G401 (cell line): ENCODE results near the gene OR2AE1. TPM values are rescaled to one million over a fixed set of nuclear protein-coding genes. Genes with fewer than 3 reads are reported as not detected.
"Not testable (repeated sequence)": the region's sequence is repeated elsewhere in the genome, so short reads cannot be mapped to it uniquely, and the experiment has no call there.

Source experiments
- DNase-seq: peaks from one replicate; pipeline ENCODE4 v3.0.0-alpha.2; 2015; ENCODE audit warnings: low spot score
- in situ Hi-C: cut with HindIII; loops from 2 replicates; pipeline ENCODE4 v1.10.0; 2016; ENCODE audit warnings: low sequenced_read_pairs, mixed read lengths
- total RNA-seq: library from RNA; depleted of rRNA; stranded (reverse); fragments of >200 nt; shearing (Covaris generic); gene quantifications from 2 replicates; pipeline ENCODE4 v1.2.3, GENCODE V29; 2014

OR2AE1 gene
- total RNA-seq, 1 experiment from 2014 or later = not detected

DNA sequence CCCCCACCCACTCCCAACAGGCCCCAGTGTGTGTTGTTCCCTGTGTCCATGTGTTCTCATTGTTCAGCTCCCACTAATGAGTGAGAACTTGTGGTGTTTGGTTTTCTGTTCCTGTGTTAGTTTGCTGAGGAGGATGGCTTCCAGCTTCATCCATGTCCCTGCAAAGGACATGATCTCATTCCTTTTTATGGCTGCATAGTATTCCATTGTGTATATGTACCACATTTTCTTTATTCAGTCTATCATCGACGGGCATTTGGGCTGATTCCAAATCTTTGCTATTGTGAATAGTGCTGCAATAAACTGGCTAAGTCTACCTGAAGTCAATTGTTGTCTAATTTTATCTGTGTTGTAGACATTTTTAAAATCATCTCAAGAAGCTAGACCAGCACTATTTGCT lies 9.4 kb downstream of the OR2AE1 start:
- DNase-seq, in situ Hi-C loops: not testable (repeated sequence)

DNA sequence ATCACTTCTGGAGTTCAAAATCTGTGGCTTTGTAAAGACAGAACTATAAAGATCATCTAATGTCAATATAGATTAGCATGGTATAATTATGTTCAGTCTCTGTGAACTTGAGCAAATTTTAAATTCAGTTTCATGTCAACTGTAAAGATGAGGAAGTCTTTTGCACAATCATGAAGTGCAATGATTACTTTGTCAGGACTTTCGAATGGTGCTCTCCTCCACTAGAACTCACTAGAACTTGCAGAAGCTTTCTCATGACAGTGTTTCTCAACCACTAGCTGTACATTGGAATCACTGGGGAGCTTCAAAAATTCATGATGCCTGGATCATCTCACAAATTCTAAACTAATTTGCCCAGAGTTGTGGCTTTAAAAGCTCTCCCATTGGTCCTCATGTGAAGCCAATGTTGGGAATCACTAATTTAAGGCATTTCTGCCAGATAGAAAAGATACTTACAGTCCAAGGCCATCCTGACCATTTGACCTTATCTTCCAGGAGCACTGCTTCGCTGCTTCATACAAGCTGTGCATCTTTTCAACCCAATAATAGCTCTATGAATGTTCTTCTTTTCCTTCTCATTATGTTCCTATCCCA lies 12.9 kb downstream of the OR2AE1 start:
- in situ Hi-C loops = no loop called here
- no peak for DNase-seq

DNA sequence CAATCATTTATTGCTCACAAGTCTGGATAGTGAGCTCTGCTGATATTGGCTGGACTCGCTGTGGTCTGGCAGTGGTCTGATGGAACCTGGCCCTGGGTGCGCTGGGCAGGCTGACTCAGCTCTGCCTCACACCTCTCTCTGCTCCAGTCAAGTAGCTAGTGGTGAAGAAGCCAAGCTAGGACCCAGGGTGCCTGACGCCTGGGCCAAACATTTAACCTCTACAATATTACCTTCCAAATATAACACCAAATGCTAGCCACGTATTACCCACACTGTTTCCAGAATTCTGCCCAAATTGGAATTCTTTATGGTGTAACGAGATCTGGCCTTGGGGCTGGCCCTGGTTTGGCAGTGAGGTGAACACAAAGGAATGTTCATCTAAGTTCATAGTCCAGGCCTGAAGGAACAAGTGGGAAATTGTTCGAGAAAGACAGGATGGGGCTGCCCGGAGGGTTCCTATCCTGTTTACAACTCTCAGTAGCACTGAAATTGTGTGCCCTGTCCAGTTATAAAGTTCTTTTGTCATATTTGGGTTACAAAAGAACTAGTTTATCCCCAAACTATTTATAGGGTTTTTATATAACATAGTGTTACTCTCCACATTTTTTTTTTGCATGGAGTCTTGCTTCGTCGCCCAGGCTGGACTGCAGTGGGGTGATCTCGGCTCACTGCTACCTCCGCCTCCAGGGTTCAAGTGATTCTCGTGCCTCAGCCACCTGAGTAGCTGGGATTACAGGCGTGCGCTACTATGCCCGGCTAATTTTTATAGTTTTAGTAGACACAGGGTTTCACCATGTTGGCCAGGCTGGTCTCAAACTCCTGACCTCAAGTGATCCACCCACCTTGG lies 16.3 kb downstream of the OR2AE1 start:
- in situ Hi-C loops = no loop called here
- no peak for DNase-seq

DNA sequence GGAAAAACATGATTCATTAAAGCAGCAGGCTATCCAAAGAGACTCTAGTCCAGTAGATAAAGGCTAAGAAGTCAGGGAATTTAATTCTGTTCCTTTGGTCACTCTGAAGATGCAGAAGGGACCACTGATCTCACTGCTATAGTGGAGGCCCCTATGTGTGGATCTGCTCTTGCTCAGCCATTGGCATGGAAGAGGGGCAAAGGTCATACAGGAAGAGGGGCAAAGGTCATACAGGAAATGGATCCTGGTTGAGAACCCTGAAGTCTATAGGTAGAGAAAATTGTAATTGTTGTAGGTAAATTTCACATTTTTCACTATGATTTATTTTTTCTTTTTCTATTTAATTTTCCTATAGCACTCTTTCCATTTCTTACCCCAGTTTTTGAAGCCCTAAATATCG lies 21.6 kb downstream of the OR2AE1 start:
- no peak for DNase-seq
- in situ Hi-C loops = no loop called here

DNA sequence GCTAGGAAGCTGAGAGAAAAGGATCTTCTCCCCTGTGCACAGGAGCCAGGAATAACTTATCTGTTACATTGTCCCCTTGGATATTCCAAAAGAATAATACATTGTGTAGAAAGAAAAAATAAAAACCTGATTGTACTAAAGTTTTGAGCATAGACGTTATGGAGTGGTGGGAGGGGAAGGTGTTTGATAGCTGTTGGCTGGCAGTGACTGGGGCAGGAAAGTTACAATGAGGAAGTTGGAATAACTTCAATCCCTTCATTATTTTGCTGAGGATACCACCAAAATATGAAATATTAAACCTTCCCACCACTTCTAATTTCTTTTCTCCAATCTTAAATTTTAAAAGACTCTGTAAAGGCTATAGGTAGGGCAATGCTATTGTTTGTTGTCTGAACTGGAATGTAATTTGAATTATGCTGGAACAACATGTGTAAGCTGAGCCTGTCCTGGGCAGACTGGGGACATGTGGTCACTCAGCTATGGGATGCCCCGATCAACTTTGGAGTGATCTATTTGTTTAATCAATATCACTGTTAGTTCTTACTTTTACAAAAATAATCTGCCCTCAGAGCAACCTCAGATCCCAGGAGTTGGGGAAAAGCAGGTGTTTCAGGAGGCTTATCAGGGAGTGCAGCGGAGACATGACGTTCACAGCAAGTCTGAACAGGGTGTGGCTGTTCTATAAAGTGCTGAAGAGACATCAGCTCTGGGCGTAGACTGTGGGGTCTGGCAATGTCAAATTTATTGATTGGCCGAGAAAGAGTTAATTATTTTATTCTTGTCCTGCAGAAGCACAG lies 28.2 kb downstream of the OR2AE1 start:
- in situ Hi-C loops = no loop called here
- DNase-seq = no peak

DNA sequence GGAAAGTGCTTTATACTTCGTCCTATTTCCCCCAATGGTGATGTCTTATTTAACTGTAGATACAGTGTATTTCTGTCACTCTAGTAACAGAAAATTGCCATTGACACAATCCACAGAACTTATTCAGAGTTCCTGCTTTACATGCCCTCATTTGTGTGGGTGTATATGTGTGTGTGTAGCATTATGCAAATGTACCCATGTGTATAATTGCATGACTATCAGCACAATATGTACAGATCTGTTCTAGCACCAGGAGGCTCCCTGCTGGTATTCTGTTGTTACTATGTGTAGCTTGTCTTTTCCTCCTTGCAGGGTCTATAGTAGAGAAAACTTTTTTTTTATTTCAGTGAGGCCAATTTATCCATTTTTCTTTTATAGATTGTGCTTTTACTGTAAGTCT lies 32.5 kb downstream of the OR2AE1 start:
- in situ Hi-C loops = no loop called here
- no peak for DNase-seq

DNA sequence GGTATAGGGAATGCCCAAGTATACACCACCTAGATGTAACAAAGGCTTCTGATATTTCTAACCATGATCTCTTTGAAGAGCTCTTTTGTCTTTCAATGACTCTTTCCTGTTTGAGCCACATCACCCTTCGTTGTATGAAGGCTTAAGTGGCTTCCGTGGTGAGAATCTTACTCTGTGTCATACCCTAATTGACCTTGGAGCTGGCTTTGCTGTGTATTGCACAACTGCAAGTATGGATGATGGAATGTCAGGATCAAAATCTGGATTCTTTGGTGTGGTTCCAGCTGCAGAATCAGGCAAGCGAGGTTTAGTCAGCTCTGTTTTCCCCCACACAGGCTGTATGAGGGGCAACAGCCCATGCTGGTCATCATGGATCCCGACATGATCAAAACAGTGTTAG lies 33.0 kb downstream of the OR2AE1 start:
- in situ Hi-C loops = no loop called here
- DNase-seq = no peak

DNA sequence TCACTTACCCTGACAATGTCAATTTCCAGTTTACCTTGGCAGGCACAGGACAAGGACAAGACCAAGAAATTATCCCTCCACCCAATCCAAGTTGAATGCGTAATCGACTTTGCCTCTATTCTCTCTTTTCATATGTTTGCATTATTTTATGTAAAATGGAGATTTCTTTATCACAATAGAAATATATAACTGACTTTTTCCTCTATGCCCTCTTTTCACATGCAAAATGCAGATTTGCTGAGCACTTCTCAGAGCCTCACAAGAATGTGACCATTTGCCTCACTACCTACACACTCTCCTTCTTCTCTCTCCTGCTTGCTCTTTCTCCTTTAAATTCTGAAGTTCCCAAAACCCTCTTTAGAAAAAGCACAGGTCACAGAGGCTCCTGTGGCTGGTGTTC lies 33.9 kb downstream of the OR2AE1 start:
- in situ Hi-C loops = no loop called here
- no peak for DNase-seq

DNA sequence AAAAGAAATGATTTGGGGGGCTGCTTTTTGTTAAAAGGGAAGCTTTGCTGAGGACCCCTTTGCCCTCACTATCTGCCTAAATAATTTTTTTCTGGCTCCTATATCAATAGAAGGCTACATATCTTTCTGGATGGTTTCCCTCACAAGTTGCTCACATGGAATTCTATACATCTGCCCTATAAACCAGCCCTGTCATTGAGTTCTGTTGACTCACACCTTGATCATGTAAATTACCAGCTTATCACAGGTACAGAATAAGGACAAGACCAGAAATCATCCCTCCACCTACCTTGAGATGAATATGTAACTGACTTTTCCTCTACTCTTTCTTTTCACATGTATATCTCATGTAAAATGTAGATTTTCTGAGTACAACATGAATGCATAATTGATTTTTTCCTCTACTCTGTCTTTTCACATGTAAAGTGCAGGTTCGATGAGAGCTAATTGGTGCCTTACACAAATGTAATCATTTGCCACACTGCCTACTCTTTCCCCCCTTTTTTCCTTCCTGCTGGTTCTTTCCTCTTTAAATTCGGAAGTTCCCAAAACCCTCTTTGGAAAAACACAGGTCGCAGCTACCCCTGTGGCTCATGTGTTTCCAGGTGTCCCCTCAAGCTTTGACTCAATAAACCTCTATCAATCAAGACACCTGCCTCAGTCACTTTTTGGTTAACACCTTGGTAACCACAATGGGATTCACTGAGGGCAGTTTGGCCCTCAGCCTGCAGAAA lies 36.5 kb downstream of the OR2AE1 start:
- in situ Hi-C loops = no loop called here
- DNase-seq = no peak

DNA sequence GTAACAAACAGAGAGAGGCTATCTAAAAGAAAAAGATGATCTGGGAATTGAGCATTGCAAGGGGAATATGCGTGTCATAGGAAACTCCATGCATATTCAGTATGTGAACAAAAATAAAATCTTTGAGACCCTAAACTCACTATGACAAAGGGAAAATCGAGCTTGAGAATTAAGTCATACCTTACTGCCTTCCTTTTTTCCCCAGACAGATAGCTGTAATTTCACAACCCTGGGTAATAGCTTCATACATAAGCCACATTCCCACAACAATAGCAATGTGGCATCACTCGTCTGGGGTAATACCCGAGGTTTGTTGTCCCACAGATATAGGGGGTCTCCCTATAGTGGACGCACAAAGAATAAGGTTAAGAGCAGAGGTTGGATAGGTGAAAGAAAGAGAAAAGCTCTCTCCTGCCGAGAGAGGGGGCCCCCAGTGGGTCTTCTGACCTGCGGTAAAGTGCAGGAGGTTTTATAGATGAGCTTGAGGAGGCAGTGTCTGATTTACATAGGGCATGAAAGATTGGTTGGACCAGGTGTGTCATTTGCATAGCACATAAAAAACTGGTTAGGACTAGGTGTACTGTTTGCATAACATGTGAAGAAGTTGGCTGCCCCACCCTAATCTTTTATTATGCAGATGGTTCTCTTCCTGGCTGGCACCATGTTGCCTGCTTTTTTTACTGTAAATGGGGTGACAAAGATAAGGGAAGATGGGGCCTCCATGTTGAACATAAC lies 37.4 kb downstream of the OR2AE1 start:
- in situ Hi-C loops = no loop called here
- no peak for DNase-seq

DNA sequence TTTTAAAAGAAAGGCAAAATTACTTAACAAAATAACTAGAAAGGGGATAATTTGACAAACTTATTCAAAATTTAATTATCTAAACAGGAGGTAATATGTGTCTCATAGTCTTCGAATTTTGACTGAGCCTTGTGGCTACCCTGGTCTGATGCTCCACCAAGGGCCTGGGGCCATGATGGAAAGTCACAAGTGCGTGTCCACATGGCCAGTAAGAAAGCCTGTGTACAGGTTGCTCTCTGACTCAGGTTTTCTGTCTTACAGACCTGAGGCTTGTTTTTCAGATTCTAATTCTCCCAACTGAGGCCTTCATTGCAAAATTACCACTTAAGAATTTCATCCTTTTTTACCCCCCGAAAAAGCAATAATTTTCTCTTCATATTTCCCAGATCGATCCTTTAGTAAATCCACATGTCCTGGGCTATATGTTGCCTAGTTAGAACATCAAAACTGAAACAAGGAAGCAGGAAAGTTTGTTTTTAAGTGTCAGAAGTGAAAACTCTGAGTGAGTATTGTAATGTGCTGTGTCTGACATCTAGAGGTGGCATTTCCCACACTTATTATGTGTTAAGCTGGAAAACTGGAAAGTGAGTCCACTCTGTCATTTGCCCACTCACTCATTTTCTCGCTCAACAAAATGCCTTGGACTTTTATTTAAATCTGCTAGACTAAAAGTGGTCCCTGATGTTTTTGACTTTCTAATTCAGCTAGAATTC lies 39.0 kb downstream of the OR2AE1 start:
- DNase-seq = no peak
- in situ Hi-C loops = no loop called here

DNA sequence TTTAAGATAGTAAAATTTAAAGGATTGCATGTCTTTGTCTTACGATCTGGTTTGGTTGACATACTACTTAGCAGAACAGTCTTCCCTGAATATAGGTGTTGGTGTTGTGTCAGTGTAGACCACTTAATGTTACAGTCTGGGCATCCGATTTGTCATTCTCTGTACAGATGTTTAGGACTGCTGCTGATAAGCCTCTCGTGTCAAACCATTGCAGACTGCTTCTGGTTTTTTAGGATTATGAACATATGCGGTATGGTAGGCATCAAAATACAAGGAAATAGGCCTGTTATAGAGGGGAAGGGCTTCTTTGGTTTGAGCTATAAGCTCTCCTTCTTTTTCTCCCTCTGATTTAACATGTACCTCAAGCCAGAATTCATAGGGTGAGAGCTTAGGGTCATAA lies 41.6 kb downstream of the OR2AE1 start:
- in situ Hi-C loops = no loop called here
- DNase-seq = no peak

DNA sequence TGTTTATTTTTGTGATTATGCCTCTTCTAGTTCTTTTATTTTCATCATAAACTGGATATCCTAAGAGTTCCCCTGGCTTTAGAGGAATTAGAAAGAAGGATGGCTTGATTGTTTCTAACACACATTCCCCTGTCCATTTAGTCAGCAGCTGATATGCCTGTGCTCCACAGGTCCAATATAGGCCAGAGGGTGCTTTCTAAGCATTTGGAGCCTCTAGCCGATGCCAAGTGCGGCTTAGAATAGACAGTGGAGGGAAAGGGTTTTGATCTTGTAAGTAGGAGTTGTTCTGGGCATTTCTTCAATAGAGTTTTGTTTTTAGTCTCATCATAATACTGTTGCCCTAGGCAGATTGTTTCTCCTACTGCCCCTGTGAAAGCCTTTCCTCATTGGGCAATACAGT lies 42.5 kb downstream of the OR2AE1 start:
- in situ Hi-C loops = no loop called here
- DNase-seq = no peak

DNA sequence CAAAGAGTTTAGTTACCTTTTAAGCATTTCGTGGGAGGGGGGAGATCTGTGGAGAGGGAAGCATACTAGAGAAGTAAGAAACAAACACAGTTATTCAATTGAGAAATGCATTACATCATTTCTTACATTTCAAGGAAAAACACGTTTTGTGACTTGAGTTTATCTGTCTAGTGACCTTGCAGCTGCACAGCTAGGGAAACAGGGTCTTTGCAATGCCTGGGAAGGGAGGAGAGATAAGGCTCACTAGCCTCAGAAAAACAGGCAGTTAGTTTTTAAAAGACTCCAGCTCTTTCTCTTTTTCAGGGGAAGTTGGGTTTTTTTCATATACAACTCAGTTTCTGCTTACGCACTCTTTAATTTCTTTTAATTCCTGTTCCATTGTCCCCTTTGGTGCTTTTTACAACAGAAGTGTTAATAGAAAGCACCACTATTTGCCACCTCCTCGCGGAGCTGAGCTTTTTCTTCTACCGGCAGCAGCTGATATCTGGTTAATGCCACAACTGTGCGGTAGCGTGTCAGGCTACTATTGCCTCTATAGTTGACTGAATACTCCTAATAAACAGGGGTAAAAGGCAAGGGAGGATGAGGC lies 43.5 kb downstream of the OR2AE1 start:
- DNase-seq = no peak
- in situ Hi-C loops = no loop called here

DNA sequence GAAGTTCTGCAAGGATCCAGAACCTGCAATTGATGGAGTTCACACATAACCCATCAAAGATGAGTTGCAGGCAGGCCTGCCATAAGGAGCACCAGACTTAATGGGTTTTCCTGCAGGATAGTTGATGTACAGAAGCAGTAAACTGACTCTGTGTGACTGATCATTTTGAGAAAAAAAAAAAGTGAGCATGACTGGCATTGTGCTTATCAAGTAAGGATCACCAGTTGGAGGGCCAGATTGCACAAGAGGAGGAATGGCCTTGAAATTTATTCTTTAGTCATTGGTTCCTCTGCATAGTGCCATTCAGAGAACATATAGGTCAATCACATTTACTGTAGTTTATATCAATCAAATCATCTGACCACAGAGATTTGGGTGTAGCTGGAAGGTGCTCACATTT lies 45.2 kb downstream of the OR2AE1 start:
- in situ Hi-C loops = no loop called here
- DNase-seq = no peak

DNA sequence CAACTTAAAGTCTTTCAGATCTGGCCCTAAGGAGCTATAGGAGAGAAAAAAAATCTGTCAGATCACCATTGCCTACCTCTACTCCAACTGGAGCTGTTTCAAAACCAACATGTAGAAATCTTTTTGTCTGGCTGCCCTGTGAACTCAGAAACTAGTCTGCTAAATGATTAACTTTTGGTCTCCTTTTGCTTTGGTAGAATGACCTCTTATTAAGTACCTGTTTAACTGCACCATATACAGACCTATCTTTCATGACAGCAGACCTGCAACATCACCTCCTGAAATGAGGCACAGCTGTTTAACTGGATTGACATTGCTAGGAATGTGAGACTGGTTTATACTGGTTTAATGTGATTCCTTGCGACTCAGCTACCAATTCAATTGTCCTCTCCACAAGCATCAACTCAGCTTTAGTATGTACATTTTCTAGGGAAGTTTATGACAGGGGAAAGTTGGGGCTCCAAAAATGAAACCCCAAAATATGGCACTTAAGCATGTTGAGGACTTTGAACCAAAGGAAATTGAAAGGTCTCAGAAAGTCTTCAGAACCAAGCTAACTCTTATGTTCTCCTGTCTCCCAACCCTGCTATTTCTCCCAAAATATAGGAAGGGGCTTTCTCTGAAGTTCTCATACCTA lies 47.2 kb downstream of the OR2AE1 start:
- DNase-seq = no peak
- in situ Hi-C loops = no loop called here

DNA sequence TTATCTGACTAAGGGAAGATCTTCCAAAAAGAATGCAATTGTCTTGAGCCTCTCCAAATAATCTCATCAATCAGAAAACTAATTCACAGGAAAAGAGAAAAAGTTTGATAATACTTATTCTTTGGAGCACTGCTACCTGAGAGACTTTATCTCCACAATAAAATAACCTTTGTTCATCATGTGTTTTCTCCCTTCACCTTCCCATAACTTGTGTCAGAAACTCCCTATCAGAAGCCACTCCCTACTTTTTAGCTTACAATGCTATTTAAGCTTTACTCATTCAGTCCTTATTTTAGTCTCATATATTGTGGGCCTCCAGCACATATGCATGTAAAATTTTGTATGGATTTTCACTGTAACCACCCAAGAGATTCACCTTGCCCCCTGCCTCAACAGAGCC lies 48.0 kb downstream of the OR2AE1 start:
- no peak for DNase-seq
- in situ Hi-C loops = no loop called here
